ENCODE results near the gene TANC1. TPM values are rescaled to one million over a fixed set of nuclear protein-coding genes. Genes with fewer than 3 reads are reported as not detected.
A peak's percentile ranks its signal among the peaks of the same experiment; 100 is the strongest.

Gene TANC1
- total RNA-seq, 1 donor from 2014 or later = 61.9 TPM

GRCh38 chr2:159082119-159082518, 113.7 kb downstream of the TANC1 start:
- H3K27ac ChIP-seq = no peak overlapping the region

DNA sequence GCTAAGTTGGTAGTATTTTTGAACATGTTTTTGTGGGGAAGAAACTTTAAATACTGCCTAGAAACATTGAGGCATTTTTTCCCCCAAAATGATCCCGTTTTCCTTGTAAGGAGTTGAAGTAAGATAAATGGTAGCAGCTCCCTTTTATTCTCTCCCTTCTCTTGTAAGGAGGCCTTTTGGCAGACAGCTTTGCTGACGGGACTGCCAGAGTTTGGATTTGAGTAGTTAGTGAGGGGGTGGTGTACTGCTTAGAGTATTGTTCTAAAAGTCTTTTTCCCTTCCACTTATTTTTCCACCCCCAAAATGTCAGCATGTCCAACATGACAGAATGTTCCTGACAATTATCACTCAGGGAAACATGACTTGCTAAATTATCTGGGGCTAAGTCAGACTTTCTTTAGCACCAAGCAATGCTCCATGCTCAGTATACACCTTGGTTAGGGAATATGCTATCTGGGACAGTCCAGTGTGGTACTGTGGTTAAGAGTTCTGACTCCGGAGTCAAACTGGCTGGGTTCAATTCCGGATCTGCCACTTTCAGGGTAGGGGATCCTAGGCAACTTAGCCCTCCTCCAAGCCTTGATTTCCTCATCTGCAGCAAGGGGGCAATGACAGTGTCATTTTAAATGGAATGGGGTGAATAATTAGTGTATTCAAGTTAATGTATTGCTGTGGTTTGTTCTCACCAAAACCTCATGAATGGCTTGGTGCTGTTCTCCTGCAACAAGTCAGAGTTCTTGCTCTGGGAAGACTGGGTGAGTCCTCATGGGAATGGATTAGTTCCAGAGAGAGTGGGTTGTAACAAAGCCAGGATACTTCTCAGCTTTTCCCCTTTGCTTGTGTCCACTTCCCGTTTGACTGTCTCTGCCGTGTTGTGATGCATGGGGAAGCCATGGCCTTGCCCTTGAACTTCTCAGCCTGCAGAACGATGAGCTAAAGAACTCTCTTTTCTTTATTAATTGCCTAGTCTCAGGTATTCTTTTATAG, 116.2 kb downstream of the TANC1 start:
- TF ChIP-seq POLR2AphosphoS5 (IDR thresholded peaks at IDR 0.05; ENCODE audit: insufficient read depth in 1 of 2, low read depth in 1 of 2) (no peak), POLR2A (IDR thresholded peaks at IDR 0.05) (no peak)
- TF ChIP-seq, protein P1, sequence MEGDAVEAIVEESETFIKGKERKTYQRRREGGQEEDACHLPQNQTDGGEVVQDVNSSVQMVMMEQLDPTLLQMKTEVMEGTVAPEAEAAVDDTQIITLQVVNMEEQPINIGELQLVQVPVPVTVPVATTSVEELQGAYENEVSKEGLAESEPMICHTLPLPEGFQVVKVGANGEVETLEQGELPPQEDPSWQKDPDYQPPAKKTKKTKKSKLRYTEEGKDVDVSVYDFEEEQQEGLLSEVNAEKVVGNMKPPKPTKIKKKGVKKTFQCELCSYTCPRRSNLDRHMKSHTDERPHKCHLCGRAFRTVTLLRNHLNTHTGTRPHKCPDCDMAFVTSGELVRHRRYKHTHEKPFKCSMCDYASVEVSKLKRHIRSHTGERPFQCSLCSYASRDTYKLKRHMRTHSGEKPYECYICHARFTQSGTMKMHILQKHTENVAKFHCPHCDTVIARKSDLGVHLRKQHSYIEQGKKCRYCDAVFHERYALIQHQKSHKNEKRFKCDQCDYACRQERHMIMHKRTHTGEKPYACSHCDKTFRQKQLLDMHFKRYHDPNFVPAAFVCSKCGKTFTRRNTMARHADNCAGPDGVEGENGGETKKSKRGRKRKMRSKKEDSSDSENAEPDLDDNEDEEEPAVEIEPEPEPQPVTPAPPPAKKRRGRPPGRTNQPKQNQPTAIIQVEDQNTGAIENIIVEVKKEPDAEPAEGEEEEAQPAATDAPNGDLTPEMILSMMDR (IDR thresholded peaks at IDR 0.05) = no peak
- no peaks in the 10 kb centered on the region for H3K9me3 ChIP-seq
- H3K36me3 ChIP-seq = no peaks in the 10 kb centered on the region
- peaks cover 47% of the 10 kb centered on the region for H3K4me1 ChIP-seq
- no peaks in the 10 kb centered on the region for H3K27me3 ChIP-seq
- no peak for DNase-seq (ENCODE audit: extremely low spot score in 2 of 2)
- H3K4me3 ChIP-seq = no peak overlapping the region
- peak overlapping the region; percentile 14 for H3K27ac ChIP-seq
- intact Hi-C loops (cut with DNase I) = no loop called here

More at GRCh38 chr2:159082119-159082518, 113.7 kb downstream of the TANC1 start:
- H3K9me3 ChIP-seq = no peaks in the 10 kb centered on the region
- intact Hi-C loops (cut with DNase I) = no loop called here
- H3K36me3 ChIP-seq = no peaks in the 10 kb centered on the region
- H3K4me3 ChIP-seq = no peak overlapping the region
- H3K4me1 ChIP-seq = peaks cover 44% of the 10 kb centered on the region
- TF ChIP-seq POLR2A (IDR thresholded peaks at IDR 0.05) = no peak
- TF ChIP-seq, protein P1 (IDR thresholded peaks at IDR 0.05) = no peak
- no peak for TF ChIP-seq POLR2AphosphoS5 (IDR thresholded peaks at IDR 0.05; ENCODE audit: insufficient read depth in 1 of 2, low read depth in 1 of 2)
- no peak for DNase-seq (ENCODE audit: extremely low spot score in 2 of 2)
- no peaks in the 10 kb centered on the region for H3K27me3 ChIP-seq

DNA sequence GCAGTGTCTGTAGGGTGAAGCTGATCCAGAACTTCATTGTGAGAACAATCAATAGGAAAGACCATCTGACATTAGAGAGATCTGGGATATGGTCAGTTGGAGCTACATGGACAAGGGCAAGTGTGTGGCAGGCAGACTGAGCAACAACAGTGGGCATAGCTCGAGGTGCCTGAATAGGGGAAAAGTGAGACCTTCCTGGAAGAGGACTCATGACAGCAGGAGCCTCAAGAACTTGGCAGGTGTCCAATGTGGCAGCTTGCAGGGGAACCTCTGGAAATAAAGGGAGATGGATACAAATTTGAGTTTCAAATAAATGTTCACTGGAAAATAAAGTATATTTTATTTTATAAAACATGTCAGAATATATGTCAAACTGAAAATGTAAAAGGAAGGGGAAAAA, 117.9 kb downstream of the TANC1 start:
- intact Hi-C loops (cut with DNase I) = no loop called here
- Histone ChIP-seq H3K27me3 (no peaks in the 10 kb centered on the region), H3K27ac (no peak overlapping the region), H3K4me3 (no peak overlapping the region), H3K36me3 (no peaks in the 10 kb centered on the region), H3K4me1 (peaks cover 64% of the 10 kb centered on the region), H3K9me3 (no peaks in the 10 kb centered on the region)
- no peak for TF ChIP-seq POLR2A (IDR thresholded peaks at IDR 0.05)
- TF ChIP-seq, protein P1 (IDR thresholded peaks at IDR 0.05) = no peak
- no peak for DNase-seq (ENCODE audit: extremely low spot score in 2 of 2)

DNA sequence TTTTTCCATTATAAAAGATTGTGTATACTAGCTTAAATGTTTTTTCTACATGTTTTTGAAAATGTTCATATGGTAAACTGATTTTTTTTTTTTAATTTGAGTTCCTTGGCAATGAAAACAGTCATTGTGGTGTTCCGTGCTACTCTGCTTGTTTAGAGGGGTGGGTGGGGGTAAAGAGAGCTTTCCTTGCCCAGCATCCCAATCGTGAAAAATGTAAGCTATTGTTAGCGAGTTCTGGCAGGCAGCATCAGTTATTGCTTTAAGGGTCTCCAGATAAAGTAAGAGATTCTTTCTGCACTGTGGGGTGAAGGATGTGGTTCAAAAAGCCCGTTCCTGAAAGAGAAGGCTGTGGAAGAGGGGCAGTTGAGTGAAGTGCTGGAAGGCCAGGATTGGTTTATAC, 118.4 kb downstream of the TANC1 start:
- no peak for DNase-seq (ENCODE audit: extremely low spot score in 2 of 2)
- intact Hi-C loops (cut with DNase I) = no loop called here
- Histone ChIP-seq H3K27ac (no peak overlapping the region), H3K27me3 (no peaks in the 10 kb centered on the region), H3K4me3 (no peak overlapping the region), H3K36me3 (no peaks in the 10 kb centered on the region), H3K4me1 (peaks cover 69% of the 10 kb centered on the region), H3K9me3 (no peaks in the 10 kb centered on the region)
- TF ChIP-seq, protein P1 (IDR thresholded peaks at IDR 0.05) = no peak
- TF ChIP-seq POLR2AphosphoS5 (IDR thresholded peaks at IDR 0.05; ENCODE audit: insufficient read depth in 1 of 2, low read depth in 1 of 2) (no peak), POLR2A (IDR thresholded peaks at IDR 0.05) (no peak)

- H3K4me1 ChIP-seq = peaks cover 82% of the 10 kb centered on the region
- H3K27ac ChIP-seq = peak overlapping the region; percentile 89
Observed at GRCh38 chr2:159088906-159089305, 120.5 kb downstream of the TANC1 start.

More at GRCh38 chr2:159088906-159089305, 120.5 kb downstream of the TANC1 start:
- H3K9me3 ChIP-seq = no peaks in the 10 kb centered on the region
- no peak overlapping the region for H3K4me3 ChIP-seq
- no peaks in the 10 kb centered on the region for H3K27me3 ChIP-seq
- no peak for TF ChIP-seq POLR2AphosphoS5 (IDR thresholded peaks at IDR 0.05; ENCODE audit: insufficient read depth in 1 of 2, low read depth in 1 of 2)
- TF ChIP-seq POLR2A (IDR thresholded peaks at IDR 0.05) = no peak
- TF ChIP-seq, protein P1 (IDR thresholded peaks at IDR 0.05) = no peak
- intact Hi-C loops (cut with DNase I) = no loop called here
- no peak for DNase-seq (ENCODE audit: extremely low spot score in 2 of 2)
- no peaks in the 10 kb centered on the region for H3K36me3 ChIP-seq

Data from vagina (tissue), 2 donors.